OCI-LY3 (cell line): ENCODE results near the gene EIF4G2.

Experiments
- CTCF ChIP-seq: fragments of 200-600, 300-600 bp; sonication (generic); IDR thresholded peaks from 2 replicates; pipeline ENCODE4 v1.5.1; 2014; ENCODE audit warnings: antibody characterized with exemption, low read length, low read depth
- EZH2phosphoT487 ChIP-seq: fragments of 200-600 bp; shearing (Covaris generic); IDR thresholded peaks from 2 replicates; pipeline ENCODE4 v1.6.1; 2018; ENCODE audit warnings: antibody characterized with exemption, mixed run types, low read depth

- TF ChIP-seq CTCF (no peak), EZH2phosphoT487 (no peak)
These were observed 9.9 kb upstream of the EIF4G2 start for GRCh38 chr11:10818594-10818993.
